GM23338 (cell line): Measurements from ENCODE around the gene PPDPF. TPM values are rescaled to one million over a fixed set of nuclear protein-coding genes. Genes with fewer than 3 reads are reported as not detected.

Source experiments
- ATAC-seq: fragments of 200-7000 bp; cut with Tn5 transposase; 3 replicates; pipeline ENCODE4 v1.9.1; 2020
- DNase-seq: peaks from one replicate; pipeline ENCODE4 v3.0.0-alpha.2; 2015; ENCODE audit warnings: low spot score
- H2AFZ ChIP-seq: fragments of 200-600 bp; sonication (generic); 2 replicates; pipeline ENCODE4 v1.8.0; 2016; ENCODE audit warnings: antibody characterized with exemption, mild to moderate bottlenecking, moderate library complexity
- H3F3A ChIP-seq: fragments of 200-600 bp; sonication (generic); replicated peaks from 2 replicates; pipeline ENCODE4 v1.8.0; 2017; ENCODE audit warnings: antibody characterized with exemption, mixed run types, low read depth
- H3K27ac ChIP-seq: fragments of 200-600 bp; sonication (generic); 2 replicates; pipeline ENCODE4 v1.6.1; 2016; ENCODE audit warnings: low read depth
- H3K27me3 ChIP-seq: fragments of 200-600 bp; sonication (generic); 2 replicates; pipeline ENCODE4 v1.8.0; 2016; ENCODE audit warnings: mild to moderate bottlenecking, mixed run types, moderate library complexity; ENCODE audit not compliant: insufficient read depth
- H3K36me3 ChIP-seq: fragments of 200-600 bp; sonication (generic); 2 replicates; pipeline ENCODE4 v1.8.0; 2016; ENCODE audit warnings: mild to moderate bottlenecking; ENCODE audit not compliant: insufficient read depth
- H3K4me1 ChIP-seq: fragments of 200-600 bp; sonication (generic); 2 replicates; pipeline ENCODE4 v1.8.0; 2016; ENCODE audit warnings: mild to moderate bottlenecking, moderate library complexity; ENCODE audit not compliant: insufficient read depth
- H3K4me2 ChIP-seq: fragments of 200-600 bp; sonication (generic); 2 replicates; pipeline ENCODE4 v1.7.1; 2017; ENCODE audit warnings: mixed run types
- H3K4me3 ChIP-seq: fragments of 200-600 bp; sonication (generic); 2 replicates; pipeline ENCODE4 v1.6.1; 2016; ENCODE audit warnings: mixed run types
- H3K79me2 ChIP-seq: fragments of 200-600 bp; sonication (generic); replicated peaks from 2 replicates; pipeline ENCODE4 v1.8.0; 2017; ENCODE audit warnings: mild to moderate bottlenecking; ENCODE audit not compliant: insufficient read depth
- H3K9me2 ChIP-seq: fragments of 200-600 bp; sonication (generic); 2 replicates; pipeline ENCODE4 v1.8.0; 2017; ENCODE audit not compliant: insufficient read depth
- H4K20me1 ChIP-seq: fragments of 200-600 bp; sonication (generic); replicated peaks from 2 replicates; pipeline ENCODE4 v1.8.0; 2017; ENCODE audit warnings: mild to moderate bottlenecking; ENCODE audit not compliant: insufficient read depth
- H3K27ac Mint-ChIP-seq: 2 replicates; pipeline ENCODE4 v1.8.0; 2020; ENCODE audit warnings: inconsistent platforms, mild to moderate bottlenecking, moderate library complexity, mixed read lengths
- H3K27me3 Mint-ChIP-seq: 3 replicates; pipeline ENCODE4 v1.8.0; 2022; ENCODE audit warnings: low read depth, mild to moderate bottlenecking, moderate library complexity, mixed read lengths, inconsistent platforms; ENCODE audit not compliant: insufficient read depth, poor library complexity
- H3K36me3 Mint-ChIP-seq: 3 replicates; pipeline ENCODE4 v1.8.0; 2021; ENCODE audit warnings: low read depth, mild to moderate bottlenecking, inconsistent platforms, moderate library complexity, mixed read lengths
- H3K4me1 Mint-ChIP-seq: 3 replicates; pipeline ENCODE4 v1.8.0; 2020; ENCODE audit warnings: mild to moderate bottlenecking, inconsistent platforms, mixed read lengths
- H3K4me3 Mint-ChIP-seq: 3 replicates; pipeline ENCODE4 v1.8.0; 2021; ENCODE audit warnings: moderate library complexity, mild to moderate bottlenecking, inconsistent platforms, mixed read lengths
- H3K9me3 Mint-ChIP-seq: 3 replicates; pipeline ENCODE4 v1.8.0; 2020; ENCODE audit warnings: moderate library complexity, mild to moderate bottlenecking, inconsistent platforms, mixed read lengths
- CREB1 ChIP-seq: fragments of 250-450 bp; sonication (Bioruptor Pico); IDR thresholded peaks from 2 replicates; pipeline ENCODE4 v1.5.0; 2020; ENCODE audit warnings: low read depth, mild to moderate bottlenecking, moderate library complexity
- EZH2 ChIP-seq: fragments of 200-600 bp; sonication (generic); IDR thresholded peaks from one replicate; pipeline ENCODE4 v1.8.0; 2017; ENCODE audit warnings: antibody characterized with exemption, mild to moderate bottlenecking, low read depth; ENCODE audit not compliant: unreplicated experiment
- EZH2phosphoT487 ChIP-seq: fragments of 200-600 bp; sonication (generic); IDR thresholded peaks from one replicate; pipeline ENCODE4 v1.8.1; 2018; ENCODE audit warnings: antibody characterized with exemption; ENCODE audit not compliant: unreplicated experiment
- JUNB ChIP-seq: IDR thresholded peaks from one replicate; pipeline ENCODE4 v1.6.1; 2016; ENCODE audit warnings: antibody characterized with exemption; ENCODE audit not compliant: unreplicated experiment
- NANOG ChIP-seq: IDR thresholded peaks from 2 replicates; pipeline ENCODE4 v1.6.1; 2016; ENCODE audit warnings: antibody characterized with exemption, borderline replicate concordance
- POLR2AphosphoS5 ChIP-seq: IDR thresholded peaks from 2 replicates; pipeline ENCODE4 v1.6.1; 2016; ENCODE audit warnings: antibody characterized with exemption, low read depth
- STAT1 ChIP-seq: IDR thresholded peaks from one replicate; pipeline ENCODE4 v1.6.1; 2016; ENCODE audit warnings: antibody characterized with exemption; ENCODE audit not compliant: unreplicated experiment
- ZNF114 ChIP-seq: fragments of 250-450 bp; sonication (Bioruptor Pico); IDR thresholded peaks from 2 replicates; pipeline ENCODE4 v1.5.0; 2020; ENCODE audit warnings: mild to moderate bottlenecking, moderate library complexity
- ZNF331 ChIP-seq: fragments of 250-450 bp; sonication (Bioruptor Pico); IDR thresholded peaks from 2 replicates; pipeline ENCODE4 v1.5.0; 2020; ENCODE audit warnings: low read depth, mild to moderate bottlenecking, moderate library complexity
- polyA plus RNA-seq: library from polyadenylated mRNA; unstranded; fragments of >200 nt; fragmentation: Nextera tagmentation; extraction: Ambion mirVana; gene quantifications from 2 replicates; pipeline ENCODE4 v1.2.1, GENCODE V29; 2016
- total RNA-seq: library from RNA; depleted of rRNA; stranded (reverse); fragments of >200 nt; shearing (Covaris generic); gene quantifications from 2 replicates; pipeline ENCODE4 v1.2.3, GENCODE V29; 2014
- TF ChIP-seq, protein P1 (sequence below), 2 experiments: fragments of 200-600 bp in 1 of 2; sonication (generic) in 1 of 2; conservative IDR thresholded peaks; 2 replicates each; pipeline versions ENCODE4 v1.5.1 to v1.6.1; 2016 to 2017; ENCODE audit warnings: antibody characterized with exemption in 2 of 2, low read depth in 2 of 2, mild to moderate bottlenecking in 2 of 2, moderate library complexity in 1 of 2
- TF ChIP-seq, protein P2 (sequence below): IDR thresholded peaks from one replicate; pipeline ENCODE4 v1.6.1; 2018; ENCODE audit warnings: antibody characterized with exemption; ENCODE audit not compliant: unreplicated experiment
- TF ChIP-seq, protein P3 (sequence below): IDR thresholded peaks from 2 replicates; pipeline ENCODE4 v1.6.1; 2016; ENCODE audit warnings: antibody characterized with exemption
- TF ChIP-seq, protein P4 (sequence below): fragments of 250-450 bp; sonication (Bioruptor Pico); IDR thresholded peaks from 2 replicates; pipeline ENCODE4 v1.5.0; 2020; ENCODE audit warnings: mild to moderate bottlenecking, moderate library complexity

PPDPF gene
- total and polyA plus RNA-seq, 2 experiments from 2014 or later, result 83.9 to 141 TPM

DNA sequence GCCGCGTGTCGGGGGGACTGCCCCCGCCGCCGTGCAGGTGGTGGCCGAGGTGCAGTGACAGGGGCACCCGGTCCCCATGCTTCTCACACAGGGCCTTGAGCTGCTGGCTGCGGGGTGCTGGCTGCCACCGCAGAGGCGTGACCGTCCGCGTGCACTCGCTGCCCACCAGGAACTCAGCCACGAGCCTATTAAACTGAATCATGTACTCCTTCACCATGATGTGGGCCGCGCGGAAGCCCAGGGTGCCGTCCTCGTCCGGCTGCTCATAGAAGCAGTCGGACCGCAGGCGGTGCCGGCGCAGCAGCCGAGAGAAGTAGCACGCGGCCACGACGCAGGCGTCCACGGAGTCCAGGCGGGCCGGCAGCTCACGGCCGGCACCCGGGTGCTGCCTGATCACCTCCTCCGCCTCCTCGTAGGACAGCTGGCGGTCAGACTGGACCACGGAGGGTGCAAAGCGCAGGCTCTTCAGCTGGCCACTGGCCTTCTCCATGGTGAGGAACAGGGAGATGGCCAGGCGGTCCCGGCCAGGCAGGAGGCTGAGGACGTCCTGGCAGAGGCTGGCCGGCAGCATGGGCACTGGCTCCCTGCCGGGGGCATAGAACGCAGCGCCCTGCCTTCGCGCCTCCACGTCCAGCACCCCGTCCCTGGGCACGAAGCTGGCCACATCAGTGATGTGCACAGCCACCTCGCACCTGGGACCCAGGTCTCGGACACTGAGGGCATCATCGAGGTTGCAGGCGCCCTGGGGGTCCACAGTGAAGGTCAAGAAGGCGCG lies 43.7 kb downstream of the PPDPF start:
- Histone ChIP-seq H3K4me2 (no peak overlapping the region), H2AFZ (no peak overlapping the region), H3K79me2 (no peaks in the 10 kb centered on the region), H3K4me1 (no peaks in the 10 kb centered on the region), H4K20me1 (no peaks in the 10 kb centered on the region), H3K4me3 (no peak overlapping the region), H3K9me2 (no peaks in the 10 kb centered on the region), H3K27me3 (no peaks in the 10 kb centered on the region), H3F3A (no peaks in the 10 kb centered on the region), H3K36me3 (no peaks in the 10 kb centered on the region), H3K27ac (no peak overlapping the region)
- Mint-ChIP-seq H3K27me3 (no peaks in the 10 kb centered on the region), H3K9me3 (peaks cover 2% of the 10 kb centered on the region; the same call in 2 of the 3 replicates), H3K27ac (no peak overlapping the region), H3K36me3 (peaks cover 3% of the 10 kb centered on the region; the same call in 1 of the 3 replicates), H3K4me3 (no peak overlapping the region), H3K4me1 (no peaks in the 10 kb centered on the region)
- no peak for DNase-seq
- ATAC-seq, result no peak
- TF ChIP-seq EZH2 (no peak), CREB1 (CRISPR knock-in tag) (no peak), POLR2AphosphoS5 (no peak), ZNF331 (CRISPR knock-in tag) (no peak), STAT1 (no peak), ZNF114 (no peak), EZH2phosphoT487 (no peak), JUNB (no peak), NANOG (no peak)
- TF ChIP-seq, protein P1, sequence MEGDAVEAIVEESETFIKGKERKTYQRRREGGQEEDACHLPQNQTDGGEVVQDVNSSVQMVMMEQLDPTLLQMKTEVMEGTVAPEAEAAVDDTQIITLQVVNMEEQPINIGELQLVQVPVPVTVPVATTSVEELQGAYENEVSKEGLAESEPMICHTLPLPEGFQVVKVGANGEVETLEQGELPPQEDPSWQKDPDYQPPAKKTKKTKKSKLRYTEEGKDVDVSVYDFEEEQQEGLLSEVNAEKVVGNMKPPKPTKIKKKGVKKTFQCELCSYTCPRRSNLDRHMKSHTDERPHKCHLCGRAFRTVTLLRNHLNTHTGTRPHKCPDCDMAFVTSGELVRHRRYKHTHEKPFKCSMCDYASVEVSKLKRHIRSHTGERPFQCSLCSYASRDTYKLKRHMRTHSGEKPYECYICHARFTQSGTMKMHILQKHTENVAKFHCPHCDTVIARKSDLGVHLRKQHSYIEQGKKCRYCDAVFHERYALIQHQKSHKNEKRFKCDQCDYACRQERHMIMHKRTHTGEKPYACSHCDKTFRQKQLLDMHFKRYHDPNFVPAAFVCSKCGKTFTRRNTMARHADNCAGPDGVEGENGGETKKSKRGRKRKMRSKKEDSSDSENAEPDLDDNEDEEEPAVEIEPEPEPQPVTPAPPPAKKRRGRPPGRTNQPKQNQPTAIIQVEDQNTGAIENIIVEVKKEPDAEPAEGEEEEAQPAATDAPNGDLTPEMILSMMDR (conservative IDR thresholded peaks at IDR 0.05; ENCODE audit: low read depth in 2 of 2), result no peak
- TF ChIP-seq, protein P2, sequence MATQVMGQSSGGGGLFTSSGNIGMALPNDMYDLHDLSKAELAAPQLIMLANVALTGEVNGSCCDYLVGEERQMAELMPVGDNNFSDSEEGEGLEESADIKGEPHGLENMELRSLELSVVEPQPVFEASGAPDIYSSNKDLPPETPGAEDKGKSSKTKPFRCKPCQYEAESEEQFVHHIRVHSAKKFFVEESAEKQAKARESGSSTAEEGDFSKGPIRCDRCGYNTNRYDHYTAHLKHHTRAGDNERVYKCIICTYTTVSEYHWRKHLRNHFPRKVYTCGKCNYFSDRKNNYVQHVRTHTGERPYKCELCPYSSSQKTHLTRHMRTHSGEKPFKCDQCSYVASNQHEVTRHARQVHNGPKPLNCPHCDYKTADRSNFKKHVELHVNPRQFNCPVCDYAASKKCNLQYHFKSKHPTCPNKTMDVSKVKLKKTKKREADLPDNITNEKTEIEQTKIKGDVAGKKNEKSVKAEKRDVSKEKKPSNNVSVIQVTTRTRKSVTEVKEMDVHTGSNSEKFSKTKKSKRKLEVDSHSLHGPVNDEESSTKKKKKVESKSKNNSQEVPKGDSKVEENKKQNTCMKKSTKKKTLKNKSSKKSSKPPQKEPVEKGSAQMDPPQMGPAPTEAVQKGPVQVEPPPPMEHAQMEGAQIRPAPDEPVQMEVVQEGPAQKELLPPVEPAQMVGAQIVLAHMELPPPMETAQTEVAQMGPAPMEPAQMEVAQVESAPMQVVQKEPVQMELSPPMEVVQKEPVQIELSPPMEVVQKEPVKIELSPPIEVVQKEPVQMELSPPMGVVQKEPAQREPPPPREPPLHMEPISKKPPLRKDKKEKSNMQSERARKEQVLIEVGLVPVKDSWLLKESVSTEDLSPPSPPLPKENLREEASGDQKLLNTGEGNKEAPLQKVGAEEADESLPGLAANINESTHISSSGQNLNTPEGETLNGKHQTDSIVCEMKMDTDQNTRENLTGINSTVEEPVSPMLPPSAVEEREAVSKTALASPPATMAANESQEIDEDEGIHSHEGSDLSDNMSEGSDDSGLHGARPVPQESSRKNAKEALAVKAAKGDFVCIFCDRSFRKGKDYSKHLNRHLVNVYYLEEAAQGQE, result no peak
- TF ChIP-seq, protein P3, sequence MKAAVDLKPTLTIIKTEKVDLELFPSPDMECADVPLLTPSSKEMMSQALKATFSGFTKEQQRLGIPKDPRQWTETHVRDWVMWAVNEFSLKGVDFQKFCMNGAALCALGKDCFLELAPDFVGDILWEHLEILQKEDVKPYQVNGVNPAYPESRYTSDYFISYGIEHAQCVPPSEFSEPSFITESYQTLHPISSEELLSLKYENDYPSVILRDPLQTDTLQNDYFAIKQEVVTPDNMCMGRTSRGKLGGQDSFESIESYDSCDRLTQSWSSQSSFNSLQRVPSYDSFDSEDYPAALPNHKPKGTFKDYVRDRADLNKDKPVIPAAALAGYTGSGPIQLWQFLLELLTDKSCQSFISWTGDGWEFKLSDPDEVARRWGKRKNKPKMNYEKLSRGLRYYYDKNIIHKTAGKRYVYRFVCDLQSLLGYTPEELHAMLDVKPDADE, result no peak
- TF ChIP-seq, protein P4, sequence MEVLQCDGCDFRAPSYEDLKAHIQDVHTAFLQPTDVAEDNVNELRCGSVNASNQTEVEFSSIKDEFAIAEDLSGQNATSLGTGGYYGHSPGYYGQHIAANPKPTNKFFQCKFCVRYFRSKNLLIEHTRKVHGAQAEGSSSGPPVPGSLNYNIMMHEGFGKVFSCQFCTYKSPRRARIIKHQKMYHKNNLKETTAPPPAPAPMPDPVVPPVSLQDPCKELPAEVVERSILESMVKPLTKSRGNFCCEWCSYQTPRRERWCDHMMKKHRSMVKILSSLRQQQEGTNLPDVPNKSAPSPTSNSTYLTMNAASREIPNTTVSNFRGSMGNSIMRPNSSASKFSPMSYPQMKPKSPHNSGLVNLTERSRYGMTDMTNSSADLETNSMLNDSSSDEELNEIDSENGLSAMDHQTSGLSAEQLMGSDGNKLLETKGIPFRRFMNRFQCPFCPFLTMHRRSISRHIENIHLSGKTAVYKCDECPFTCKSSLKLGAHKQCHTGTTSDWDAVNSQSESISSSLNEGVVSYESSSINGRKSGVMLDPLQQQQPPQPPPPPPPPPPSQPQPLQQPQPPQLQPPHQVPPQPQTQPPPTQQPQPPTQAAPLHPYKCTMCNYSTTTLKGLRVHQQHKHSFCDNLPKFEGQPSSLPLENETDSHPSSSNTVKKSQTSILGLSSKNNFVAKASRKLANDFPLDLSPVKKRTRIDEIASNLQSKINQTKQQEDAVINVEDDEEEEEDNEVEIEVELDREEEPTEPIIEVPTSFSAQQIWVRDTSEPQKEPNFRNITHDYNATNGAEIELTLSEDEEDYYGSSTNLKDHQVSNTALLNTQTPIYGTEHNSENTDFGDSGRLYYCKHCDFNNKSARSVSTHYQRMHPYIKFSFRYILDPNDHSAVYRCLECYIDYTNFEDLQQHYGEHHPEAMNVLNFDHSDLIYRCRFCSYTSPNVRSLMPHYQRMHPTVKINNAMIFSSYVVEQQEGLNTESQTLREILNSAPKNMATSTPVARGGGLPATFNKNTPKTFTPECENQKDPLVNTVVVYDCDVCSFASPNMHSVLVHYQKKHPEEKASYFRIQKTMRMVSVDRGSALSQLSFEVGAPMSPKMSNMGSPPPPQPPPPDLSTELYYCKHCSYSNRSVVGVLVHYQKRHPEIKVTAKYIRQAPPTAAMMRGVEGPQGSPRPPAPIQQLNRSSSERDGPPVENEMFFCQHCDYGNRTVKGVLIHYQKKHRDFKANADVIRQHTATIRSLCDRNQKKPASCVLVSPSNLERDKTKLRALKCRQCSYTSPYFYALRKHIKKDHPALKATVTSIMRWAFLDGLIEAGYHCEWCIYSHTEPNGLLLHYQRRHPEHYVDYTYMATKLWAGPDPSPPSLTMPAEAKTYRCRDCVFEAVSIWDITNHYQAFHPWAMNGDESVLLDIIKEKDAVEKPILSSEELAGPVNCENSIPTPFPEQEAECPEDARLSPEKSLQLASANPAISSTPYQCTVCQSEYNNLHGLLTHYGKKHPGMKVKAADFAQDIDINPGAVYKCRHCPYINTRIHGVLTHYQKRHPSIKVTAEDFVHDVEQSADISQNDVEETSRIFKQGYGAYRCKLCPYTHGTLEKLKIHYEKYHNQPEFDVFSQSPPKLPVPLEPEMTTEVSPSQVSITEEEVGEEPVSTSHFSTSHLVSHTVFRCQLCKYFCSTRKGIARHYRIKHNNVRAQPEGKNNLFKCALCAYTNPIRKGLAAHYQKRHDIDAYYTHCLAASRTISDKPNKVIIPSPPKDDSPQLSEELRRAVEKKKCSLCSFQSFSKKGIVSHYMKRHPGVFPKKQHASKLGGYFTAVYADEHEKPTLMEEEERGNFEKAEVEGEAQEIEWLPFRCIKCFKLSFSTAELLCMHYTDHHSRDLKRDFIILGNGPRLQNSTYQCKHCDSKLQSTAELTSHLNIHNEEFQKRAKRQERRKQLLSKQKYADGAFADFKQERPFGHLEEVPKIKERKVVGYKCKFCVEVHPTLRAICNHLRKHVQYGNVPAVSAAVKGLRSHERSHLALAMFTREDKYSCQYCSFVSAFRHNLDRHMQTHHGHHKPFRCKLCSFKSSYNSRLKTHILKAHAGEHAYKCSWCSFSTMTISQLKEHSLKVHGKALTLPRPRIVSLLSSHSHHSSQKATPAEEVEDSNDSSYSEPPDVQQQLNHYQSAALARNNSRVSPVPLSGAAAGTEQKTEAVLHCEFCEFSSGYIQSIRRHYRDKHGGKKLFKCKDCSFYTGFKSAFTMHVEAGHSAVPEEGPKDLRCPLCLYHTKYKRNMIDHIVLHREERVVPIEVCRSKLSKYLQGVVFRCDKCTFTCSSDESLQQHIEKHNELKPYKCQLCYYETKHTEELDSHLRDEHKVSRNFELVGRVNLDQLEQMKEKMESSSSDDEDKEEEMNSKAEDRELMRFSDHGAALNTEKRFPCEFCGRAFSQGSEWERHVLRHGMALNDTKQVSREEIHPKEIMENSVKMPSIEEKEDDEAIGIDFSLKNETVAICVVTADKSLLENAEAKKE (CRISPR knock-in tag), result no peak
